GM23248 (cell line): ENCODE data around the gene SPATA46.

ENCODE experiments used
- EZH2 ChIP-seq: fragments of 200-600 bp; sonication (generic); IDR thresholded peaks from 2 replicates; pipeline ENCODE4 v1.6.1; 2018; ENCODE audit warnings: antibody characterized with exemption, mild to moderate bottlenecking; ENCODE audit not compliant: insufficient read depth, poor library complexity, severe bottlenecking
- EZH2phosphoT487 ChIP-seq: fragments of 200-600 bp; sonication (generic); IDR thresholded peaks from 2 replicates; pipeline ENCODE4 v1.6.1; 2018; ENCODE audit warnings: antibody characterized with exemption, moderate library complexity, mild to moderate bottlenecking, low read depth; ENCODE audit not compliant: insufficient read depth

- no peak for TF ChIP-seq EZH2phosphoT487
- TF ChIP-seq EZH2 = no peak
These were observed 2.2 kb downstream of the SPATA46 start for GRCh38 chr1:162374406-162374805.
